GM10248 (cell line): Measurements from ENCODE around the gene MEG3.

Source experiments
- CTCF ChIA-PET: fragments of 300-600 bp; sonication (Branson Sonifier 250); formaldehyde crosslinking; extraction: SDS; loops from one replicate; lab custom pipeline; 2021; ENCODE audit warnings: antibody characterized with exemption; lab: Yijun Ruan, JAX
- POLR2A ChIA-PET: fragments of 350-650 bp; sonication (Branson Sonifier 250); formaldehyde crosslinking; extraction: SDS; loops from one replicate; lab custom pipeline; 2020; ENCODE audit warnings: antibody characterized with exemption; lab: Yijun Ruan, JAX
- DNase-seq: peaks from one replicate; pipeline ENCODE4 v3.0.0; 2012; ENCODE audit errors: extremely low spot score
- CTCF ChIP-seq: IDR thresholded peaks from 2 replicates; pipeline ENCODE4 v1.5.1; 2012; ENCODE audit warnings: mild to moderate bottlenecking, low read depth; ENCODE audit errors: extremely low read depth, missing control alignments, control extremely low read depth

The MEG3 gene

GRCh38 chr14:100840286-100841065, 14.6 kb downstream of the MEG3 start:
- ChIA-PET POLR2A (no interaction called here), CTCF (no interaction called here)
- TF ChIP-seq CTCF, result no peak
- DNase-seq, result no peak

GRCh38 chr14:100841066-100841760, 15.3 kb downstream of the MEG3 start:
- CTCF ChIA-PET, result interaction anchor here (1.9 kb wide), 1 partner anchor 9 kb away, joined by 5 read pairs; no protein-coding TSS in a partner anchor
- TF ChIP-seq CTCF, result no peak
- POLR2A ChIA-PET, result no interaction called here
- no peak for DNase-seq

GRCh38 chr14:100841761-100842403, 16.0 kb downstream of the MEG3 start:
- CTCF ChIA-PET, result interaction anchor here (1.9 kb wide), 1 partner anchor 9 kb away, joined by 5 read pairs; no protein-coding TSS in a partner anchor
- POLR2A ChIA-PET, result no interaction called here
- TF ChIP-seq CTCF, result no peak
- no peak for DNase-seq

- no peak for DNase-seq
- POLR2A ChIA-PET, result no interaction called here
- no peak for TF ChIP-seq CTCF
- CTCF ChIA-PET, result interaction anchor here (1.9 kb wide), 1 partner anchor 8 kb away, joined by 5 read pairs; no protein-coding TSS in a partner anchor
These were observed 16.9 kb downstream of the MEG3 start for GRCh38 chr14:100842799-100843198.

- no peak for DNase-seq
- TF ChIP-seq CTCF, result no peak
- ChIA-PET POLR2A (no interaction called here), CTCF (no interaction called here)
These were observed 18.1 kb downstream of the MEG3 start for GRCh38 chr14:100844082-100844408.

- no peak for DNase-seq
- ChIA-PET CTCF (no interaction called here), POLR2A (no interaction called here)
- no peak for TF ChIP-seq CTCF
These were observed 18.5 kb downstream of the MEG3 start for GRCh38 chr14:100844421-100844820.
